ENCODE measurements around the gene ARHGAP33.

The ARHGAP33 gene

GRCh38 chr19:35789195-35789977, 14.0 kb downstream of the ARHGAP33 start:
- Histone ChIP-seq H3K27ac (no peak overlapping the region), H3K27me3 (replicated peaks) (no peaks in the 10 kb centered on the region), H3K36me3 (replicated peaks) (no peaks in the 10 kb centered on the region), H3K4me3 (ENCODE audit: low read depth, low read length) (no peak overlapping the region)
- no peak for DNase-seq
- no peak for TF ChIP-seq CTCF (IDR thresholded peaks at IDR 0.05; ENCODE audit: low read depth, low read length, missing control alignments)
- in situ Hi-C loops (cut with HindIII; ENCODE audit: low pct_ligation_motif_present, low sequenced_read_pairs) = no loop called here

GRCh38 chr19:35789978-35790944, 14.9 kb downstream of the ARHGAP33 start:
- in situ Hi-C loops (cut with HindIII; ENCODE audit: low pct_ligation_motif_present, low sequenced_read_pairs) = no loop called here
- Histone ChIP-seq H3K27me3 (replicated peaks) (no peaks in the 10 kb centered on the region), H3K36me3 (replicated peaks) (no peaks in the 10 kb centered on the region), H3K4me3 (ENCODE audit: low read depth, low read length) (no peak overlapping the region), H3K27ac (no peak overlapping the region)
- DNase-seq = no peak
- no peak for TF ChIP-seq CTCF (IDR thresholded peaks at IDR 0.05; ENCODE audit: low read depth, low read length, missing control alignments)

GRCh38 chr19:35790981-35791813, 15.8 kb downstream of the ARHGAP33 start:
- H3K27ac ChIP-seq = no peak overlapping the region
- H3K4me3 ChIP-seq (ENCODE audit: low read depth, low read length) = no peak overlapping the region
- H3K27me3 ChIP-seq (replicated peaks) = no peaks in the 10 kb centered on the region
- in situ Hi-C loops (cut with HindIII; ENCODE audit: low pct_ligation_motif_present, low sequenced_read_pairs) = no loop called here
- no peak for DNase-seq
- peak; percentile 43 for TF ChIP-seq CTCF (IDR thresholded peaks at IDR 0.05; ENCODE audit: low read depth, low read length, missing control alignments)
- no peaks in the 10 kb centered on the region for H3K36me3 ChIP-seq (replicated peaks)

GRCh38 chr19:35791814-35792279, 16.5 kb downstream of the ARHGAP33 start:
- in situ Hi-C loops (cut with HindIII; ENCODE audit: low pct_ligation_motif_present, low sequenced_read_pairs) = no loop called here
- no peak for DNase-seq
- TF ChIP-seq CTCF (IDR thresholded peaks at IDR 0.05; ENCODE audit: low read depth, low read length, missing control alignments) = no peak
- Histone ChIP-seq H3K27ac (no peak overlapping the region), H3K27me3 (replicated peaks) (peaks cover 4% of the 10 kb centered on the region), H3K36me3 (replicated peaks) (no peaks in the 10 kb centered on the region), H3K4me3 (ENCODE audit: low read depth, low read length) (no peak overlapping the region)

GRCh38 chr19:35792312-35792711, 16.9 kb downstream of the ARHGAP33 start:
- no peak for TF ChIP-seq CTCF (IDR thresholded peaks at IDR 0.05; ENCODE audit: low read depth, low read length, missing control alignments)
- Histone ChIP-seq H3K36me3 (replicated peaks) (no peaks in the 10 kb centered on the region), H3K27me3 (replicated peaks) (peaks cover 8% of the 10 kb centered on the region), H3K4me3 (ENCODE audit: low read depth, low read length) (no peak overlapping the region), H3K27ac (no peak overlapping the region)
- DNase-seq = no peak
- in situ Hi-C loops (cut with HindIII; ENCODE audit: low pct_ligation_motif_present, low sequenced_read_pairs) = no loop called here
